Mesodermal cell (in vitro differentiated cells): Measurements from ENCODE around the gene COX10.
"Not testable (repeated sequence)": the region's sequence is repeated elsewhere in the genome, so short reads cannot be mapped to it uniquely, and the experiment has no call there.

Experiments
- H3K27ac ChIP-seq: 2 replicates; pipeline ENCODE4 v1.7.0; 2013; ENCODE audit warnings: mild to moderate bottlenecking, low read depth, low read length, moderate library complexity; ENCODE audit not compliant: severe bottlenecking
- H3K36me3 ChIP-seq: 2 replicates; pipeline ENCODE4 v1.7.1; 2013; ENCODE audit warnings: mild to moderate bottlenecking, low read length, moderate library complexity; ENCODE audit not compliant: control insufficient read depth, insufficient read depth
- H3K4me1 ChIP-seq: one replicate; pipeline ENCODE4 v1.7.1; 2013; ENCODE audit warnings: mild to moderate bottlenecking, low read length; ENCODE audit not compliant: insufficient read depth, control insufficient read depth, poor library complexity, severe bottlenecking
- H3K4me3 ChIP-seq: 2 replicates; pipeline ENCODE4 v1.7.0; 2013; ENCODE audit warnings: low read length, control low read depth, mild to moderate bottlenecking; ENCODE audit not compliant: insufficient read depth, poor library complexity, severe bottlenecking; ENCODE audit errors: extremely low read depth
- H3K9me3 ChIP-seq: 2 replicates; pipeline ENCODE4 v1.7.1; 2013; ENCODE audit warnings: mild to moderate bottlenecking, low read length, moderate library complexity; ENCODE audit not compliant: control insufficient read depth
- WGBS, 2 experiments: methylation state at CpG; one replicate each; pipeline ENCODE4 v1.1.5; 2013; ENCODE audit warnings: missing lambda C conversion rate in 2 of 2; ENCODE audit not compliant: insufficient coverage in 2 of 2; 5-methylcytosine and 5-hydroxymethylcytosine counted together

COX10 gene

DNA sequence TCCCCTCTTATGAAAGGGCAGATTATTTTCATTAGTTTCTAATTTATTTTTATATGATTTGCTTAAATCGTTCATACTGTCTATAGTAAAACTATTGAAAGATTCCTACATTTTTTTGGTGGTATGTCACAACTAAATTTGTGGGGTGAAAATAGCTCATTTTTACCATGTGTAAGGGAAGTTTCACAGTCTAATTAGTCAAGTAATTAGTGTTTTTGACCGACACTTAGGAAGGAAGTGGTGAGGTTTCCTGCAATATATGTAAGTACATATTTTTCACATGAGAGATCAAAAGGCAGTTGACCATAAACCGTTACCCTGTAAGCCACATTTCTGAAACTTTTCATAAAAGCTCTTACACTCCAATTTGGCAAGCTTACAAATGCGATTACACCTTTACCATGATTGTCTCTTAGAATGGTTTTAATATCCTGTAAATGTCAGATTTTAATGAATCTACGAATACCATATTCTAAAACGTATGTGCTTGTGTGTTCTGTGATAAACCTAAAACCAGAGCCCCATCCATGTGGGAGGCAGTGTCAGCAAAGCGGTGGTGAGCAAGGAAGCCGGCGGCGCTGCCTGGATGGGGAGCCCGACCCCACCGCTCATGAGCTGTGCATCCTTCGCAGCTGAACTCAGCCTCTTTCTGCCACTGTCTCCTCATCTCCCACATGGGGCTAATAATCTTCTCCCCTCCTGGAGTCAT, 123.5 kb downstream of the COX10 start:
- not testable (repeated sequence) for H3K27ac ChIP-seq, H3K4me3 ChIP-seq, H3K36me3 ChIP-seq, H3K4me1 ChIP-seq, H3K9me3 ChIP-seq
- WGBS, 2 experiments, result no CpG with 5 or more reads among the region's 13 CpGs

DNA sequence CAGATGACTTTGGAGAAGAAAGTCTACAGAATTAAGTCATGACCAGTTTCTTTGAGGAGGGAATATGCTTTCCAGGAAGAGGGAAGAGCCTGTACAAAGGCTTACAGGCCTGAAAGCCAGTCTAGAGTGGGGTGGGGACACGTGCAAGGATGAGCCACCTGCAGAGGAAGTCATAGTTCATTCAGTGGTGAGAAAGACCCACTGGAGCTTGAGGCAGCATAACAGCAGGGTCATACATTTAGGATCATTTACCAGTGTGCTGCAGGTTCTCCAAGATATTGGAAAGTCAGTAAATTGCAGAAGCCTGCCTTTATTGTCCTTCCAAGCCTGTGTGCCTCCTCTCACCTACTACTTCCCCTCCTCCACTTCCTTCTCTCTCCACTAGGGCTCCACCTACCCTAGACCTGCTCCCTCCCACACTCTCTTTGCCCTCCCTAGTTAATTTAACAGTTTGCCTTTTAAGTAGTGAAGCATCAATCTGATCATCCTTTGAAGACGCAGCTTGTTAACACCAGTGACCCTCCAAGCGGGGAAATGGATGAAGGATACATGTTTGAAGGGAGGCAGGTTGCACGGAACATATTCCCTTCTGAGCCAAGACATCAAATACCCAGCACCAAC, 127.2 kb downstream of the COX10 start:
- Histone ChIP-seq H3K36me3 (peaks cover 3% of the 10 kb centered on the region), H3K27ac (no peak overlapping the region), H3K4me1 (peaks cover 14% of the 10 kb centered on the region), H3K9me3 (no peaks in the 10 kb centered on the region), H3K4me3 (no peak overlapping the region)
- WGBS, 2 experiments, result 94 to 100% methylated on average over 1 to 2 of the region's 4 CpGs

DNA sequence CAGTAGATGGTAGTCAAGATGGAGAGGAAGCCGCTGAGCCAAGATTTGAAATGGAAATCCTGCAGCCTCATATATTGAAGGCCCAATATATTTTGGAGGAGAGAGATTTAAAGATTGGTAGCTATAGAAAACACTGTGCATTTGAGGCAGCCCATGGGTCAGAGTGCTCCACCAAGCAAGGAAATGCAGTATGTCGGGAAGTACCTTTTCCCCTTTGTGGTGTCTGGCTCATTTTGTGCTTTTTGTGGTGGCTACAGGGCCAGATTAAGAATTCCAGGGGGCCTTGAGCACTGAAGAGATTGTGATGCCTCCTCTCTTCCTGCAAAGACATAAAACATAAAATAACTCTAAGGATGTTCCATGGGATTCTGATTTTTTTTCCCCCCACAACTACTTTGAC, 127.8 kb downstream of the COX10 start:
- WGBS, 2 experiments, result 80 to 100% methylated on average over 1 to 2 of the region's 2 CpGs
- Histone ChIP-seq H3K27ac (no peak overlapping the region), H3K36me3 (peaks cover 3% of the 10 kb centered on the region), H3K4me1 (peaks cover 14% of the 10 kb centered on the region), H3K4me3 (no peak overlapping the region), H3K9me3 (no peaks in the 10 kb centered on the region)

DNA sequence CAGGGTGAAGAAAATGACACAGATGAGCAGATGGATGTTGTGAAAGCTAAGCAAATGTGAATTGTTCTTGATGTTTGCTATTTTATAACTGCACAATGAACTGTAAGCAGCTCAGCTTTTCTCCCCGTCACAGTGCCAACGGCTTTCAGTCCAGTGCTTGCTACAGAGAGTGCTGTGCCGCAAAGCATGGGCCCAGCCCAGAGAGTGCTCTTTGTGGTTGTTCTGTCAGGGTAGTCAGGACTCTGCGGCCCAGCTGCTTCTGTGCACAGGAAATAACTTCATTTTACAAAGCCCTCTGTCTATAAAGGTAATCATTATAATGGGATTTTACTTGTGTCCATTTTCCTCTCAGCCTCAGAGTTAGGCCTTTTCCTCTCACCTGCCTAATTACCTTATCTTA, 128.3 kb downstream of the COX10 start:
- H3K36me3 ChIP-seq, result peaks cover 3% of the 10 kb centered on the region
- H3K4me1 ChIP-seq, result peaks cover 14% of the 10 kb centered on the region
- no CpG with 5 or more reads among the region's 4 CpGs for WGBS, 2 experiments
- no peak overlapping the region for H3K27ac ChIP-seq
- no peak overlapping the region for H3K4me3 ChIP-seq
- H3K9me3 ChIP-seq, result no peaks in the 10 kb centered on the region

DNA sequence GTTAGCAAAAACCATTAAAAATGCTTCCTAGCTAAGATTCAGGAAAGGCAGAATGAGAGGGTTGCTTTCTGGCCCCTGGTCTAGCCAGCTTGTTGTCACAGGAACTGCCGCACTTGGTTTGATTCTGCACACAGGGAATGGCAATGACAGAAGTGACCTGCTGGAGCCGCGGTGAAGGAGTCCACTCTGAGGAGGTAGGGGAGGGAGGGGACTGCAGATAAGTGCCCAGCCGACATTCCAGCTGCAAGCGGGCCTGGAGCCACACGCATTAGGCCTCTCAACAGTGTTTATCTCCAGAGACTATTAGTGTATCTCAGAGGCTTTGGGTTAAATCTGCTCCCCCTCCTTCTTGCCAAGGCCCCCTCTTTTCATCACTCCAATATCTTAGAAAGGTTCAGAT, 128.7 kb downstream of the COX10 start:
- no peak overlapping the region for H3K4me3 ChIP-seq
- peaks cover 14% of the 10 kb centered on the region for H3K4me1 ChIP-seq
- H3K36me3 ChIP-seq, result peaks cover 3% of the 10 kb centered on the region
- 37 to 89% methylated on average over 3 of the region's 6 CpGs for WGBS, 2 experiments
- peak overlapping the region; percentile 13 for H3K27ac ChIP-seq
- H3K9me3 ChIP-seq, result no peaks in the 10 kb centered on the region

DNA sequence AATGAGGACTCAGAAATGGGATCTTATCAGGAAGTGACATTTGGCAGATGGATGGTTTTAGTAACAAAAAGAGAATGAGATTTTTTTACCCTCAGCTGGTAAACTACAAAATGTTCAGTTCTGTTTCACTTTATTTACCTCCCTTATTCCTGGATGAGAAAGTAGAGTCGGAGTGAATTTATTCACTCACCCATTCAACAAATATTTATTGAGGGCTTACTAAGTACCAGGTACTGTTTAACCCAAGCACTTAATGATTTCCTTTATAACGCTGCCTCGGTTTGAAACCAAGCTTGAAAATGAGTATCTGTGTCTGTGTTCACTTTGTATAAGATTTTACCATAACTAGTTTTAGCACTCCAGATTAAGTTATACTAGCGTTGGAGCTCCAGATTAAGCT, 129.3 kb downstream of the COX10 start:
- Histone ChIP-seq H3K36me3 (peaks cover 3% of the 10 kb centered on the region), H3K9me3 (no peaks in the 10 kb centered on the region), H3K27ac (peak overlapping the region; percentile 13), H3K4me3 (no peak overlapping the region), H3K4me1 (peaks cover 14% of the 10 kb centered on the region)
- 100% methylated on average over 1 of the region's 4 CpGs; no CpG with 5 or more reads in 1 of the 2 experiments for WGBS, 2 experiments

DNA sequence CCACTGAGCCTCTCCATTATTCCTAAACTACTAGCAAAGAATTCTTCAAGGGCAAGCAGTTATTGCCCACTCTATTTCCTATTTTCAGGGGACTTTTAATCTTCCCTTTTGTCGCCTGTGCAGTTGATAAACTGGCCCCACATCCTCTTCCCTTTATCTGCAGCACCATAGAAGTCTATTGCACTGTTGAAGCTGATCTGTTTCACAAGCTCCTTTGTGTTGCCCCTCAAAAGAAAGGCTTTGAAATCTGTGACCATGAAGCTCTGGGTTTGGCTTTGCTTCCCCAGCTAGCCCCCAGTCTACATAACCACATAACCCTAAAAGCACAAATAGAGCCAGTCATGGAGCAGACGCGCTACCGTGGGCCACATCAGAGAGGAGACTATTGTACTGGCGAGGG, 130.3 kb downstream of the COX10 start:
- peaks cover 3% of the 10 kb centered on the region for H3K36me3 ChIP-seq
- WGBS, 2 experiments, result 97 to 100% methylated on average over 1 to 5 of the region's 5 CpGs
- no peak overlapping the region for H3K4me3 ChIP-seq
- no peak overlapping the region for H3K27ac ChIP-seq
- H3K9me3 ChIP-seq, result no peaks in the 10 kb centered on the region
- peaks cover 14% of the 10 kb centered on the region for H3K4me1 ChIP-seq

DNA sequence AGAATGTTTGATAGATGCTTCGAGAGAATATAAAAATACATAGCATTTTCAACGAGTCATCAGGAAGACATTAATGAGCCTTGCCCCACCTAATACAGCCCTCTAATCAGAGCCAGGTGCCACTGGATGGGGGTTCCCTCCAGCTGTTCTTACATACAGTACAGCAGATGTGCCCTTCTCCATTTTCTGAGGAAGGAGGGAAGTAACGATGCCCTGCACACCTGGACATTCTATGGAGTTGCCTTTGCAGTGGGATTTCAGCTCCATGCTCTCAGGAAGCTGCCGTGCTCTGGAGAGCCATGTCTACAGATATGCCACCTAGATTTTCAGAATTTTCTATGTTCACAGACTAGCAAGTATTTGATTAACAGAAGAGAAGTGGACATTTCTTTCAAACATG, 131.1 kb downstream of the COX10 start:
- peaks cover 14% of the 10 kb centered on the region for H3K4me1 ChIP-seq
- H3K4me3 ChIP-seq, result no peak overlapping the region

DNA sequence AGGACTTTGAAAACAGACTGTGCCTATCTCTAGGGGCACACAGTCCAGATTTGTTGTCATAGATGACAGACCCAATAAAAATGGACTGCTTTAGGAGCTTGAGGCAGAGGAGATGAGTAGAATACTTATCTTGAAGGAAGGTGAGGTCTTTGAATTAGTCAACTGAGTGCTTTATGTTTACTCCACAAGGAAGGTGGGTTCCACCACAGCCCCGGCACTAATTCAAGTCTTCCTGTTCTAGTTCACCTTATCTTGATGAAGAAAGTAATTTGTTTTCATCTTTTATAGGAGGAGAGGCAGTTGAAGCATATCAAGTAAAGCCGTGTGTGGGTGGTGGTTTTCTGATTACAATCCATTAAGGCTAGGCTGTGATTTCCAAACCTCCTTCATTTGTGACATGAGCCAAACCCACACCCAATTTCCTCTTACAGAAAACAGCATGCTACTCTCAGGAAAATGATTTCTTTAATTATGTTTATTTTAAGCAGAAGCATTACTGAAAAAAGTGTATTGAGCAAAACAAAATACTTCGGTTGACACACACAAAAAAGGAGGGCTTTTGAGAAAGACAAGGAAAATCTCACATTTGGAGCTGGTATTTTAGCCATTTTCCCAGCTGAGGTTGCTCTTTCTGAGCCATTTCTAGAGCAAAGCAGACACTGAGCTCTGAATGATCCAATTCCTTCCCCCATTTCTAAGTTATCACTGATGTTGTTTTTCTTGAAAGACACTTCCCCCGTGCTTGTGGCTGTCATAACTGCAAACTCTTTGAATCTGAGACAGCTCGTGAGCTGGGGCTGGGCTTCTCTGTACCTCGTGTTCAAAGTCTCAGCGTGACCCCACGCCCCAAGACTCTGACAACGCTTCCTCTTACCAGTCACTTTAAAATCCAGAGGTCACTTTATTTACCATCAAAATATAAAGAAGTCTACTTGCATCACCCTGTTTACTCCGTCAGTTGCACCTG, 132.0 kb downstream of the COX10 start:
- 88 to 98% methylated on average over 7 of the region's 10 CpGs for WGBS, 2 experiments
- no peaks in the 10 kb centered on the region for H3K9me3 ChIP-seq
- H3K27ac ChIP-seq, result peak overlapping the region; percentile 41
- H3K36me3 ChIP-seq, result peaks cover 3% of the 10 kb centered on the region
- H3K4me1 ChIP-seq, result peaks cover 14% of the 10 kb centered on the region
- H3K4me3 ChIP-seq, result no peak overlapping the region

More for the DNA sequence above, 131.1 kb downstream of the COX10 start:
- peaks cover 3% of the 10 kb centered on the region for H3K36me3 ChIP-seq
- no peak overlapping the region for H3K27ac ChIP-seq
- WGBS, 2 experiments, result 80 to 100% methylated on average over 1 to 2 of the region's 4 CpGs
- no peaks in the 10 kb centered on the region for H3K9me3 ChIP-seq

DNA sequence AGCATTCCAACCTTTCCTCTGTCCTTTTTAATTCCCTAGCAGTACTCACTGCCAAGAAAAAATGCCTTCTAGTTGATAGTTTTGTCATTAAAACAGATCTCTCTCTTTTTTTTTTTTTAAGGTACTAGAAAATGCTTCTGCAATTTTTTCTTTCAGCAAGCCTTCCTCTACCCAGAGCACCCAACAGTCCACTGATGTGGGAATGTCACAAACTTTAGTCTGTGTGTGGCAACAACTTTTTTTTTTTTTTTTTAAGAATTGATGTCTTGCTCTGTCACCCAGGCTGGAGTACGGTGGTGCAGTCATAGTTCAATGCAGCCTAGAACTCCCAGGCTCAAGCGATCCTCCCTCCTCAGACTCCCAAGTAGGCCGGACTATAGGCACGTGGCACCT, 132.7 kb downstream of the COX10 start:
- WGBS, 2 experiments, result 100% methylated on average over 4 of the region's 4 CpGs; no CpG with 5 or more reads in 1 of the 2 experiments
- Histone ChIP-seq H3K9me3 (no peaks in the 10 kb centered on the region), H3K27ac (no peak overlapping the region), H3K4me1 (peaks cover 14% of the 10 kb centered on the region), H3K4me3 (no peak overlapping the region), H3K36me3 (peaks cover 3% of the 10 kb centered on the region)
